NCI-H1105 (cell line): ENCODE data around the gene DEPDC5.

Experiments used
- DNase-seq: peaks from one replicate; lab custom pipeline; 2025; lab: John Stamatoyannopoulos, UW

The DEPDC5 gene

GRCh38 chr22:31950226-31950625, 196.4 kb downstream of the DEPDC5 start:
- no peak for DNase-seq

GRCh38 chr22:31951194-31952093, 197.6 kb downstream of the DEPDC5 start:
- DNase-seq, result no peak

GRCh38 chr22:31952094-31952401, 198.2 kb downstream of the DEPDC5 start:
- no peak for DNase-seq

GRCh38 chr22:31952472-31952871, 198.7 kb downstream of the DEPDC5 start:
- no peak for DNase-seq

GRCh38 chr22:31953261-31953660, 199.4 kb downstream of the DEPDC5 start:
- DNase-seq, result no peak

GRCh38 chr22:31954535-31955523, 201.0 kb downstream of the DEPDC5 start:
- no peak for DNase-seq

GRCh38 chr22:31956360-31956759, 202.5 kb downstream of the DEPDC5 start:
- no peak for DNase-seq
